Astrocyte of the spinal cord (primary cell): ENCODE measurements around the gene CASKIN2.

ENCODE experiments used
- DNase-seq: peaks from one replicate; pipeline ENCODE4 v3.0.0; 2011; ENCODE audit warnings: low read depth, low spot score
- H3K4me3 ChIP-seq: 2 replicates; pipeline ENCODE4 v1.5.1; 2011; ENCODE audit warnings: low read depth, mild to moderate bottlenecking, low read length, moderate library complexity
- CTCF ChIP-seq: IDR thresholded peaks from 2 replicates; pipeline ENCODE4 v1.5.1; 2012; ENCODE audit warnings: low read depth, mild to moderate bottlenecking, low read length, inconsistent platforms
- in situ Hi-C: cut with HindIII; loops from 2 replicates; pipeline ENCODE4 v1.10.0; 2017; ENCODE audit warnings: low sequenced_read_pairs

CASKIN2 gene

GRCh38 chr17:75518983-75519537 lies 3.7 kb upstream of the CASKIN2 start:
- no peak for DNase-seq
- in situ Hi-C loops: no loop called here
- no peak overlapping the region for H3K4me3 ChIP-seq
- TF ChIP-seq CTCF: no peak

GRCh38 chr17:75518201-75518600 lies 2.9 kb upstream of the CASKIN2 start:
- no peak for TF ChIP-seq CTCF
- no peak for DNase-seq
- no peak overlapping the region for H3K4me3 ChIP-seq
- in situ Hi-C loops: no loop called here

GRCh38 chr17:75517297-75517865 lies 2.0 kb upstream of the CASKIN2 start:
- no peak for DNase-seq
- TF ChIP-seq CTCF: no peak
- in situ Hi-C loops: no loop called here

GRCh38 chr17:75516619-75517296 lies 1.4 kb upstream of the CASKIN2 start:
- no peak for TF ChIP-seq CTCF
- in situ Hi-C loops: no loop called here
- DNase-seq: no peak
- H3K4me3 ChIP-seq: peak overlapping the region; percentile 66

More at GRCh38 chr17:75517297-75517865, 2.0 kb upstream of the CASKIN2 start:
- peak overlapping the region; percentile 66 for H3K4me3 ChIP-seq

GRCh38 chr17:75516255-75516618 lies 900 bp upstream of the CASKIN2 start, which contains the start of gene TSEN54:
TSS of gene TSEN54 (plus strand) at chr17:75516528. CDS start at chr17:75516561, 33 bp downstream.
- in situ Hi-C loops: no loop called here
- no peak for TF ChIP-seq CTCF
- DNase-seq: peak; percentile 90
- peak within 1 kb of the TSS; percentile 72 for H3K4me3 ChIP-seq

- H3K4me3 ChIP-seq: peak overlapping the region; percentile 72
- no peak for TF ChIP-seq CTCF
- no peak for DNase-seq
- in situ Hi-C loops: no loop called here
These were observed 330 bp downstream of the CASKIN2 start for GRCh38 chr17:75514919-75515495.
